ENCODE results near the gene HPS4.

The HPS4 gene

DNA sequence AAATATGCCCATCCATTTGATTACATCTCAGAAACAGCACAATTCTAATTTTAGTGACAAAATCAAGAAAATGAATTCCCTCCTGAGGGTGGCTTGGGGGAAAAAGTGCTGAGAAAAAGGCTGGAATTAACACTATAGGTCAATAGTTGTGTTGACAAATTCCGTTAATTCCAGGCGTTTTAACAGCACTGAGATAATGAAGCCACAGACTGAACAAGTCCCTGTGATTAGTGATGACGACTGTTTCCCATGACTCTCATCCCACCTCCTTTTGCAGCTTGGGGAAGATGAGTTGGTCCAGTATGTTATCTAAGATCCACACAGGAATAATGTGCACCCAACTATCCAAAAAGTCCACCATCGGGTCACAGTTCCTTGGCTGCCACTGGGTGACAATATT is 12.9 kb upstream of the HPS4 start:
- DNase-seq (ENCODE audit: low read depth) = no peak
- TF ChIP-seq, protein P1, sequence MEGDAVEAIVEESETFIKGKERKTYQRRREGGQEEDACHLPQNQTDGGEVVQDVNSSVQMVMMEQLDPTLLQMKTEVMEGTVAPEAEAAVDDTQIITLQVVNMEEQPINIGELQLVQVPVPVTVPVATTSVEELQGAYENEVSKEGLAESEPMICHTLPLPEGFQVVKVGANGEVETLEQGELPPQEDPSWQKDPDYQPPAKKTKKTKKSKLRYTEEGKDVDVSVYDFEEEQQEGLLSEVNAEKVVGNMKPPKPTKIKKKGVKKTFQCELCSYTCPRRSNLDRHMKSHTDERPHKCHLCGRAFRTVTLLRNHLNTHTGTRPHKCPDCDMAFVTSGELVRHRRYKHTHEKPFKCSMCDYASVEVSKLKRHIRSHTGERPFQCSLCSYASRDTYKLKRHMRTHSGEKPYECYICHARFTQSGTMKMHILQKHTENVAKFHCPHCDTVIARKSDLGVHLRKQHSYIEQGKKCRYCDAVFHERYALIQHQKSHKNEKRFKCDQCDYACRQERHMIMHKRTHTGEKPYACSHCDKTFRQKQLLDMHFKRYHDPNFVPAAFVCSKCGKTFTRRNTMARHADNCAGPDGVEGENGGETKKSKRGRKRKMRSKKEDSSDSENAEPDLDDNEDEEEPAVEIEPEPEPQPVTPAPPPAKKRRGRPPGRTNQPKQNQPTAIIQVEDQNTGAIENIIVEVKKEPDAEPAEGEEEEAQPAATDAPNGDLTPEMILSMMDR (conservative IDR thresholded peaks at IDR 0.05; ENCODE audit: low read depth, low read length) = no peak
- H3K4me3 ChIP-seq (ENCODE audit: low read length) = no peak overlapping the region

DNA sequence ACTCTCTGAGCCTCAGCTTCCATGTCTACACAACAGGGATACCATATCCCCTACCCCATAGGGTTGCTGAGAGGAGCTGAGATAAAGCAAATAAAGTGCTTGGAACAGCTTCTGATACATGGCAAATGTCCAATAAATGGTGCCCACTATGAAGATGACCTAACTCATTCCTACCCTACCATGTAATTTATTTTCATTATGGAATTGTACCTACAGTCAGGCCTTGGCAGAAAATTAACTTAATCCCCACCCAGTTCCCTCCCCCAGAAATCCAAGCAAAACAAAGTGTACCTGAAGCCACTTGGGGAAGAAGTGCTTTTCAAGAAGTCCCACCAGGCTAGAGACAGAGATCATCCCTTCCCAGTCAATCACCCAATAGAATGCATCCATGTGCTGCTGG is 10.9 kb upstream of the HPS4 start:
- H3K4me3 ChIP-seq (ENCODE audit: low read length) = no peak overlapping the region
- DNase-seq (ENCODE audit: low read depth) = no peak
- TF ChIP-seq, protein P1 (conservative IDR thresholded peaks at IDR 0.05; ENCODE audit: low read depth, low read length) = no peak

DNA sequence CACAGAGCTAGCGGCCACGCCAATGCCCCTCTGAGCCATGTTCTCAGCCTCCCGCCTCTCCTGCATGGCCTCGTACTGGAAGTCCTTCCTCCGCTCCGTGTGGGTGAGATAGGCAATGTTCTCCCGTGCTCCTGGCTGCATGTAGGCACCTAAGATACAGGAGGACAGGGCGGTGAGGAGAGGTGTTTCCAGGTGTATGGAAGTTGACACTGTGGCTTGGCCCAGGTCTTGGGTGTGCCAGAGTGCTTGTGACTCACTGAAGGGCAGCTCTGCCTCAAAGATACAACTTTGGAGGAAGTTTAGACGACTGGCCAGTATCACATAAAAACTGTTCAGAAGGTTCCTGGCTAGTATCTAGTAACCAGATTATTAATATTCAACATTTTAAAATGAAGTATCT is 8.6 kb upstream of the HPS4 start:
- no peak overlapping the region for H3K4me3 ChIP-seq (ENCODE audit: low read length)
- TF ChIP-seq, protein P1 (conservative IDR thresholded peaks at IDR 0.05; ENCODE audit: low read depth, low read length) = no peak
- no peak for DNase-seq (ENCODE audit: low read depth)

DNA sequence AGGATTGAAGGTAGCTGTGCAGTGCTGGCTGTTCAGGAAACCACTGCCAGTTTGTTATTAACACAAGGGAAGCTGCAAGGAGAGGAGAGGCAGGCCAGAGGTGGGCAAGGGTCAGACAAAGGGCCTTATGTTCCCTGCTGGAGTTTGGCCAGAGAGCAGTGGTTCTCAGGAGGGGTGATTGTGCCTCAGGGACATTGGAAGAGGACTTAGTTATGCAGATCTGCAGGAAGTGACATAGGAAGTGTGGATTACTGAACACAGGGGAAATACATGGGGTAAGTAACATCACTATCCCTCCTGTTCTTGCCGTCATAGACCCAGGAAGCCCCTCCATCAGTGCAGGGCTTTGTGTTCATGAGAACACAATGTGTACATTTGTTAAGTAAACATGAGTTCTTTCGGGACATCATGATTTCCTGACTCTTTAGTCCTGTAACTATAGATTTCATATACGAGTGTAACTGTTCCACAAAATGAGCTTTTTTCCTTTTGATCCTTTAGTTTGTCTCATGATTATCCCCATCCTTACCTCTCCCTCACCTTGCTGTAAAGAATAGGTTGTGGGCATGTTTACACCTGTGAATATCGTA is 6.0 kb upstream of the HPS4 start:
- TF ChIP-seq, protein P1 (conservative IDR thresholded peaks at IDR 0.05; ENCODE audit: low read depth, low read length) = no peak
- H3K4me3 ChIP-seq (ENCODE audit: low read length) = no peak overlapping the region
- no peak for DNase-seq (ENCODE audit: low read depth)

DNA sequence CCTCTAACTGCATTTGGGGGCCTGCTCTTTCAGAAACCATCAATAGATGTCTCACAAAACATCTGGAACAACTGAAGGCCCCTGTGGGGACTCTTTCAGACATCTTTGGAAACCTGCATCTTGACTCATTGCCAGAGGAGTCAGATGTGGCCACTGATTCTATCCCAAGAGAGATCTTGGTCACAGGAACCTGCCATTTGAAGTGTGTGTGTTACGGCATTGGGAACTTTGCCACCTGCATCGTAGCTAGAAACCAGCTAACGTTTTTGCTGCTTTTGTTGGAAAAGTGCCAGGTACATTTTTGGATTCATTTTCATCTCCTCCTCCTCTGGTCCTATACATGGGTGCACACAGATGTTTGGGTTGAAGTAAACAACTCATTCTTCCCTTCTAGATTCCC is 4.4 kb upstream of the HPS4 start:
- no peak for DNase-seq (ENCODE audit: low read depth)
- H3K4me3 ChIP-seq (ENCODE audit: low read length) = no peak overlapping the region
- TF ChIP-seq, protein P1 (conservative IDR thresholded peaks at IDR 0.05; ENCODE audit: low read depth, low read length) = no peak

DNA sequence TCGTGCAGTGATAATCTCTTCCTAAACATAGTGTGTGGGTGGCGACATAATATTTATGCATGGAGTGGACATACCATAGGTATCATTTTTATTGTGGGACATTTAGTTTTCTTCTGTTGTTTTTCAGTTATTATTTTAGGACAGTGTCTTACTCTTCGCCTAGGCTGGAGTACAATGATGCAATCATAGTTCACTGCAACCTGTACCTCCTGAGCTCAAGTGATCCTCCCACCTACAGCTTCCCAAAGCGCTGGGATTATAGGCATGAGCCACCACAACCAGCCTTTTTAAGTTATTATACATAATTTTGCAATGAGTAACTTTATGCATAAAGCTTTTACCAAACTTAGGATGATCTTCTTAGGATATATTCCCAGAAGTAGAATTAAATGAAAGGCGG is 2.8 kb upstream of the HPS4 start:
- TF ChIP-seq, protein P1 (conservative IDR thresholded peaks at IDR 0.05; ENCODE audit: low read depth, low read length) = no peak
- H3K4me3 ChIP-seq (ENCODE audit: low read length) = no peak overlapping the region
- DNase-seq (ENCODE audit: low read depth) = no peak

DNA sequence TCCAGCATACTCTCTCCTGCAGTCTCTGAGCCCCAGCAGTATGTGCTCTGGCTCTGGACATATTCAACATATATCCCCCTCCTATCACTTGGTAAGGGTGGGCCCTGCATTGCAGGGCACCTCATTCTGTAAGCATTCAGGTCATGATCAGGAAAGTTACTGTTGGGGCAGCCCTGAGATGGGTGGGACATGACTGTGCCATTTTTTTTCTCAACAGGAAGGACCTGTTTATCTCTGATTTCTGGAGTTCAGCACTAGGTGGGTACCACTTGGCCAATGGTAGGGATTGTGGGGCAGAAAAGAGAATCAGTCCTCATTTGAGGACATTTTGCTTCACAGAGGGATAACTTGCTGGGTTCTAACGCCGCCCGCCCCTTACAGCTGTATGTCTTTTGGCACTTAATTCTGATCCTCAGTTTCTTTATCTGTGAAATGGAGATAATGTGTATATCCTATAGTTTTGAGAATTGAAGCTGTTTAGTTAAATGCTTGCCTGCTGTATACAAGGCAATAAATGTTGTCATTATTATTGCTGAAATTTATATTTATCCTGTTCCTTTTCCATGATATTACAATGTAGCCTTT is 2.3 kb upstream of the HPS4 start:
- TF ChIP-seq, protein P1 (conservative IDR thresholded peaks at IDR 0.05; ENCODE audit: low read depth, low read length) = no peak
- no peak overlapping the region for H3K4me3 ChIP-seq (ENCODE audit: low read length)
- DNase-seq (ENCODE audit: low read depth) = no peak
